GM19455 (cell line): Measurements from ENCODE around the gene TMEM139.

Experiments used
- ATAC-seq: cut with Tn5 transposase; IDR thresholded peaks from one replicate; pipeline ENCODE4 v1.9.1; 2021; ENCODE audit not compliant: unreplicated experiment

TMEM139 gene

DNA sequence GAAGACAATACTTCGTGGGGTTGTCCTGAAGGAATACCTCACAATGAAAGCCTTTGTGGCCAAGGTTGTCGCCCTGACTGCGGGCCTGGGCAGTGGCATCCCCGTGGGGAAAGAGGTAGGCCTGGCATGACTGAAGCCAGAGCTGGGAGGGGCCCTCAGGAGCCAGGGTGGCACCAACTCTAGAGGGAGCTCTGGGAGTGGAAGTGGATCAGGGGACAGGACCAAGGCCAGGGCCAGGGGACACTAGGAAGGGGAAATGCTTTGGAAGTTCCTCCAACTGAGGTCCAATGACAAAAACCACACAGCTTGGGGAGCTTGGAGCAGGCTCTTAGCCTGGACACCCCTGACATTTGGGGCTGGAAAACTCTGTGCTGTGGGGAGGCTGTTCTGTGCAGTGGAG, 37.0 kb downstream of the TMEM139 start:
- no peak for ATAC-seq

DNA sequence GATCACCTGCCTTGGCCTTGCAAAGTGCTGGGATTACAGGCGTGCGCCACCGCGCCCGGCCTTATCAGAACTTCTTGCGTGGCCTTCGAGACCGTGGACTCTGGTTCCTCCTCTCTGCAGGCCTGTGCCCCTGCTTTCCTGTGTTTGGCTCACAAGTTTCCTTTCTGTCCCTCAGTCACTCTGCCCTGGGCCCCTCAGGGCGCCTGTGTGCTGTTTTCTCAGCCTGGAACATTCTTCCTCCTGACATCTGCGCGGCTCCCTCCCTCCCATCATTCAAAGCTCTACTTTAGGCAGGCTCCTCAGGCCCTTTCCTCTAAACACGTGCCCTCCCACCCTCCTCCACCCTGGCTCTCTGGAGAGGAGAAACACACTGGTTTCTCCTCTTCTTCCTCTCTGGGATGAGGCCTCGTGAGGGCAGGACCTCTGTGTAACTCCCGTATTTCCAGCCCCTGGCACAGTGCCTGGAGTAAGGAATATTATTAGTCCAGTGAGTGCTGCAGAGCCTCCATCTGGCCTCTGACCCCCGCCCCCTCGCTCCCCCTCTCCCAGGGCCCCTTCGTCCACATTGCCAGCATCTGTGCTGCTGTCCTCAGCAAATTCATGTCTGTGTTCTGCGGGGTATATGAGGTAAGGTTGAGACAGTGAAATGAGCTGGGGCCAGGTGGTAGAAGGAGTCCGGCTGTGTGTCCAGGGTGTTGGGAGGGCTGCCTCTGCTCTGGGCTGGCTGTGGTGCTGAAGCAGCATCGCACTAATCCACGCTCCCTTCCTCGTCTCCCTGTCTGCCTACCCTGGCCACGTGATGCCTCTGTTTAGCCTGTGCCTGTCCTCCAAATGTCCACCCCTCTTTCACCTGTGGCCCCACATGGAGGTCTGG, 38.2 kb downstream of the TMEM139 start:
- no peak for ATAC-seq

DNA sequence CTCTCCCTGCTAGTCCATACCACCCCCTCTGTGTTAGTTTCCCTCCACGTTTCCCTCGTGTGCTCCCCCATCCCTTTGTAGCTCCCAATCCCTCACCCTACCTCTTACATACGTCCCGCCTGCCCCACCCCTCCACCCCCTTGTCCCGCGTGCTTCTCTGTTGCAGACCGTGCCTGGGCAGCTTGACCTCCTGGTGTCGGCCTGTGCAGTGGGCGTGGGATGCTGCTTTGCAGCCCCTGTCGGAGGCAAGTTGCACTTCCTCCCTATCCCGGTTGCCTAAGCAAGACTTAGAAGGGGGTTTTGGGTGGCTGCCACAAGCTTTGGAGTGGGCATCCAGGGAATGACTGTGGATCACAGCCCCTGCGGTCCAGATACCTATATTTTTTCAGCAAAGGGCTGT, 38.9 kb downstream of the TMEM139 start:
- ATAC-seq = no peak

DNA sequence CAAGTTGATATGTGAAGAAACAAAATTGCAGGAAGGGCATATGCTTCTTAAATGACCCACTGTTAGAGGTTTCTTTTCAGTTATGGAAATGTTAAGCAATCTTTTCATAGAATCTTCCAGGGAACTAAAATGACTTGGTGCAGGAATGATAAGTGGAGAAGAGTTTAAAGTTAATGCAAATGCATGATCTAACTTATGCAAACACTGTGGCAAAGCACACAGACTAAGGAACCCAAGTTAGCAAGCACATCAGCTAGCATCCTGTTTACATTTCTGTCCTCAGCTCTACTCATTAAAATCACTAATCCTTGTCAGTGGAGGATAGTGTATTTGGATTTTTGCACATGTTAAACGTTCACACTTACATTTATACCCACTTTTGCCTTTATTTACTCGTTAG, 40.5 kb downstream of the TMEM139 start:
- ATAC-seq = peak; percentile 47

DNA sequence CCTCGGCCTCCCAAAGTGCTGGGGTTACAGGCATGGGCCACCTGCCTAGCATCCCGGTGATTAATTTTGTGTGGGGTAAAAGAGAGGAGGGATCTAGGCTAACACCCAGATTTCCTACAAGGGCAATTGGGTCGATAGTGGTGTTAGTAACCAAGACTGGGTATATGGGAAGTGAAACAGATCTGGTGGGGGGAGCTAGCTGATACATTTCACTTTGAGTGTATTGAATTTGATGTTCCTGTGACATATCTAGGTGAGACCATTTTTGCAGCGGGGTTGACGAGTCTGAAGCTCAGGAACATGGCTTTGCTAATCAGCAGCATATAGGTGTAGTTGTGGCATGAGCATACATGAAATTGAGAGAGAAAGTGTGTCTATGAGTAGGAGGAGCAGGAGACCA, 43.1 kb downstream of the TMEM139 start:
- peak; percentile 64 for ATAC-seq

DNA sequence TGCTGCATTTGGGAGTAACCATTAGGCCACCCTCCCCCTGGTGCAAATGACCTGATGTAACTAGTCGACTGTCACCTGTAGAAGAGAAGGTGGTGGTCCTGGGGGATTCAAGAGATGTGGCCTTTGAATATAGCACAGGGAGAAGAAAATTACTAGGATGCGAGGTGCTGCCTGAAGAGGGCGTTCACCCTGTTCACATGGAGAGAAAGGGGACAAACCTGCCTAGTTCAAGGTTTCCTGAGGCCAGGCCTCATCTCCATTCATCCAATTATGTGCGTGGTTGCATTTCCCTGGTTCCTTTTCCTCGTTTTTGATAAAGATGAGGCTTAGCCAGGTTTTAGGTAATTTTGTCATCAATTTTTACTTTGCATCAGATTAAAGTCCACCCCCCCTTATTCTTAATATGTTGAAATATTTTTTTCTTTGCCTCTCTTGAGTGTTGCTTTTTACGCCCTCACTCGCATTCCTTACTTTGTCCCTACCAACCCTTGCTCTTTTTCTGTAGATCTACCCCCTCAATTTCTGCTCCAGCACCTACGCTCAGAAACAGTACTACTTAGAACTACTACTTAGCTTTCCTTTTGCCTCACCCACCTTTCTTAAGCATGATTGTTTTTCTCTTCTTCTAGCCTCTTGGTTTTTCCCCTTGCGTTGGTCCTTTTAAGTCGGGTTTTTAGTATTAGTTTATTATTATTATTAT, 44.9 kb downstream of the TMEM139 start:
- no peak for ATAC-seq

DNA sequence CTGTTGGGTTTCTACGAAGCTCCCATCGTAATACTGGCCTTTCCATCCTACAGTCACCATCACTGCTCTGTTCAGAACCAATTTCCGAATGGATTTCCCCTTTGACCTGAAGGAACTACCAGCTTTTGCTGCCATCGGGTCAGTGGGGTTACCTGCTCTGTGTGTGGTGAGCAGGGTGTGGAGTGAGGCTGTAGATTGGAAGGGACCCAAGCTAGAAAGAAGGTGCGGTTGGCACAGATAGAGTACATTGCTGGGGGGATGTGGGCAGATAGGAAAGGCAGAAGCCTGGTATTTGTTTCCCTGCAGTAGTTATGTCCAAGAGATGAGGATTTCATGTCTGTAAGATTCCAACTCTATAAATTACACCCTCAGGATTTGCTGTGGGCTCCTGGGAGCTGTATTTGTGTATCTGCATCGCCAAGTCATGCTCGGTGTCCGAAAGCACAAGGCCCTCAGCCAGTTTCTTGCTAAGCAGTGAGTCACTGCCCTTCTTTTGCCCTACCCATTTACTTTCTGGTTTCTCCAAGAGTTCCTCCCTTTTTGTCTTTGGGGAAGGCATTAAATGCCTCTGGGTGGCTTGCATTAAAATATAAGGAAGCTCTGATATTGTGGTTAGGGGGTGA, 46.5 kb downstream of the TMEM139 start:
- no peak for ATAC-seq

DNA sequence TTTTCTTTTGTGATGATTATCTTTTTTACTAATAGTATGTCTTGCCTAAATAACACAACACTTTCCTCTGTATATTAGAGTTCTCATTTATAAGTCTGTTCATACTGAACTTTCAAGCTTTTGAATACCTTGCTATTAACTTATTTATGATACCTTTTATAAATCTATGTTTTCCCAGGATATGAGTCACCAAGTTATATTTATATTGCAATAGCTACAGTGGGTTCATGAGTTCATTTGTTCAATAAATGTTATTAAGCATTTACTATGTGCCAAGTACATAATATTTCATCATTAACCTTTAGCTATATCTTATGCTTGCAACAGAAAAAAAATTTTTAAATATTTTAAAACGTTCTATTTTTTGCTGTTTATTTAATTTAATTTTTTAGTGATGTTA, 49.5 kb downstream of the TMEM139 start:
- ATAC-seq = no peak

DNA sequence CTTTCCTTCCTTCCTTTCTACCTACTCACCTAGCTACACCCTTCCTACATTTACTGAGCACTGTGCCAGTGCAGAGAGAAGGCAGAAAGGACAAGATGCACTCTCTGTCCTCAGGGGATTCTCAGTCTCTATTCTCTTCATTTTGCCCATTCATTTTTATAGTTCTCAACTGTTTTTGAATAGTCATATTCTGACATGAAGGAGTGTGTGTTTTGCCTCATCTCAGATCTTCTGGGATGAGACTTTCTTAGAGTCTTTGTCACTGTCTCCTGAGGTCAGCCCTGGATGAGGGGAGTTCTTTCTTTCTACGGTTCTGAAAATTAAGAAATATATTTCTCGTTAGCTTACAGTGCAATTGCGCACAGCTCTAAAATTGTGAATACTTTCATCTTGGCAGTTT, 52.5 kb downstream of the TMEM139 start:
- no peak for ATAC-seq
